GM23338 (cell line): ENCODE results near the gene IGF2BP2. TPM values are rescaled to one million over a fixed set of nuclear protein-coding genes. Genes with fewer than 3 reads are reported as not detected.

Experiments used
- ATAC-seq: fragments of 200-7000 bp; cut with Tn5 transposase; 3 replicates; pipeline ENCODE4 v1.9.1; 2020
- DNase-seq: peaks from one replicate; pipeline ENCODE4 v3.0.0-alpha.2; 2015; ENCODE audit warnings: low spot score
- H2AFZ ChIP-seq: fragments of 200-600 bp; sonication (generic); 2 replicates; pipeline ENCODE4 v1.8.0; 2016; ENCODE audit warnings: antibody characterized with exemption, mild to moderate bottlenecking, moderate library complexity
- H3F3A ChIP-seq: fragments of 200-600 bp; sonication (generic); replicated peaks from 2 replicates; pipeline ENCODE4 v1.8.0; 2017; ENCODE audit warnings: antibody characterized with exemption, mixed run types, low read depth
- H3K27ac ChIP-seq: fragments of 200-600 bp; sonication (generic); 2 replicates; pipeline ENCODE4 v1.6.1; 2016; ENCODE audit warnings: low read depth
- H3K27me3 ChIP-seq: fragments of 200-600 bp; sonication (generic); 2 replicates; pipeline ENCODE4 v1.8.0; 2016; ENCODE audit warnings: mild to moderate bottlenecking, mixed run types, moderate library complexity; ENCODE audit not compliant: insufficient read depth
- H3K36me3 ChIP-seq: fragments of 200-600 bp; sonication (generic); 2 replicates; pipeline ENCODE4 v1.8.0; 2016; ENCODE audit warnings: mild to moderate bottlenecking; ENCODE audit not compliant: insufficient read depth
- H3K4me1 ChIP-seq: fragments of 200-600 bp; sonication (generic); 2 replicates; pipeline ENCODE4 v1.8.0; 2016; ENCODE audit warnings: mild to moderate bottlenecking, moderate library complexity; ENCODE audit not compliant: insufficient read depth
- H3K4me2 ChIP-seq: fragments of 200-600 bp; sonication (generic); 2 replicates; pipeline ENCODE4 v1.7.1; 2017; ENCODE audit warnings: mixed run types
- H3K4me3 ChIP-seq: fragments of 200-600 bp; sonication (generic); 2 replicates; pipeline ENCODE4 v1.6.1; 2016; ENCODE audit warnings: mixed run types
- H3K79me2 ChIP-seq: fragments of 200-600 bp; sonication (generic); replicated peaks from 2 replicates; pipeline ENCODE4 v1.8.0; 2017; ENCODE audit warnings: mild to moderate bottlenecking; ENCODE audit not compliant: insufficient read depth
- H3K9me2 ChIP-seq: fragments of 200-600 bp; sonication (generic); 2 replicates; pipeline ENCODE4 v1.8.0; 2017; ENCODE audit not compliant: insufficient read depth
- H4K20me1 ChIP-seq: fragments of 200-600 bp; sonication (generic); replicated peaks from 2 replicates; pipeline ENCODE4 v1.8.0; 2017; ENCODE audit warnings: mild to moderate bottlenecking; ENCODE audit not compliant: insufficient read depth
- H3K27ac Mint-ChIP-seq: 2 replicates; pipeline ENCODE4 v1.8.0; 2020; ENCODE audit warnings: inconsistent platforms, mild to moderate bottlenecking, moderate library complexity, mixed read lengths
- H3K27me3 Mint-ChIP-seq: 3 replicates; pipeline ENCODE4 v1.8.0; 2022; ENCODE audit warnings: low read depth, mild to moderate bottlenecking, moderate library complexity, mixed read lengths, inconsistent platforms; ENCODE audit not compliant: insufficient read depth, poor library complexity
- H3K36me3 Mint-ChIP-seq: 3 replicates; pipeline ENCODE4 v1.8.0; 2021; ENCODE audit warnings: low read depth, mild to moderate bottlenecking, inconsistent platforms, moderate library complexity, mixed read lengths
- H3K4me1 Mint-ChIP-seq: 3 replicates; pipeline ENCODE4 v1.8.0; 2020; ENCODE audit warnings: mild to moderate bottlenecking, inconsistent platforms, mixed read lengths
- H3K4me3 Mint-ChIP-seq: 3 replicates; pipeline ENCODE4 v1.8.0; 2021; ENCODE audit warnings: moderate library complexity, mild to moderate bottlenecking, inconsistent platforms, mixed read lengths
- H3K9me3 Mint-ChIP-seq: 3 replicates; pipeline ENCODE4 v1.8.0; 2020; ENCODE audit warnings: moderate library complexity, mild to moderate bottlenecking, inconsistent platforms, mixed read lengths
- CREB1 ChIP-seq: fragments of 250-450 bp; sonication (Bioruptor Pico); IDR thresholded peaks from 2 replicates; pipeline ENCODE4 v1.5.0; 2020; ENCODE audit warnings: low read depth, mild to moderate bottlenecking, moderate library complexity
- EZH2 ChIP-seq: fragments of 200-600 bp; sonication (generic); IDR thresholded peaks from one replicate; pipeline ENCODE4 v1.8.0; 2017; ENCODE audit warnings: antibody characterized with exemption, mild to moderate bottlenecking, low read depth; ENCODE audit not compliant: unreplicated experiment
- EZH2phosphoT487 ChIP-seq: fragments of 200-600 bp; sonication (generic); IDR thresholded peaks from one replicate; pipeline ENCODE4 v1.8.1; 2018; ENCODE audit warnings: antibody characterized with exemption; ENCODE audit not compliant: unreplicated experiment
- NANOG ChIP-seq: IDR thresholded peaks from 2 replicates; pipeline ENCODE4 v1.6.1; 2016; ENCODE audit warnings: antibody characterized with exemption, borderline replicate concordance
- POLR2AphosphoS5 ChIP-seq: IDR thresholded peaks from 2 replicates; pipeline ENCODE4 v1.6.1; 2016; ENCODE audit warnings: antibody characterized with exemption, low read depth
- STAT1 ChIP-seq: IDR thresholded peaks from one replicate; pipeline ENCODE4 v1.6.1; 2016; ENCODE audit warnings: antibody characterized with exemption; ENCODE audit not compliant: unreplicated experiment
- ZNF331 ChIP-seq: fragments of 250-450 bp; sonication (Bioruptor Pico); IDR thresholded peaks from 2 replicates; pipeline ENCODE4 v1.5.0; 2020; ENCODE audit warnings: low read depth, mild to moderate bottlenecking, moderate library complexity
- polyA plus RNA-seq: library from polyadenylated mRNA; unstranded; fragments of >200 nt; fragmentation: Nextera tagmentation; extraction: Ambion mirVana; gene quantifications from 2 replicates; pipeline ENCODE4 v1.2.1, GENCODE V29; 2016
- total RNA-seq: library from RNA; depleted of rRNA; stranded (reverse); fragments of >200 nt; shearing (Covaris generic); gene quantifications from 2 replicates; pipeline ENCODE4 v1.2.3, GENCODE V29; 2014
- TF ChIP-seq, protein P1 (sequence below): fragments of 250-450 bp; sonication (Bioruptor Pico); IDR thresholded peaks from 2 replicates; pipeline ENCODE4 v1.5.0; 2020; ENCODE audit warnings: mild to moderate bottlenecking, moderate library complexity
- TF ChIP-seq, protein P2 (sequence below): IDR thresholded peaks from 2 replicates; pipeline ENCODE4 v1.6.1; 2016; ENCODE audit warnings: antibody characterized with exemption
- TF ChIP-seq, protein P3 (sequence below): IDR thresholded peaks from one replicate; pipeline ENCODE4 v1.6.1; 2018; ENCODE audit warnings: antibody characterized with exemption; ENCODE audit not compliant: unreplicated experiment

IGF2BP2 gene
- total and polyA plus RNA-seq, 2 experiments from 2014 or later, result 82.9 to 84.5 TPM

DNA sequence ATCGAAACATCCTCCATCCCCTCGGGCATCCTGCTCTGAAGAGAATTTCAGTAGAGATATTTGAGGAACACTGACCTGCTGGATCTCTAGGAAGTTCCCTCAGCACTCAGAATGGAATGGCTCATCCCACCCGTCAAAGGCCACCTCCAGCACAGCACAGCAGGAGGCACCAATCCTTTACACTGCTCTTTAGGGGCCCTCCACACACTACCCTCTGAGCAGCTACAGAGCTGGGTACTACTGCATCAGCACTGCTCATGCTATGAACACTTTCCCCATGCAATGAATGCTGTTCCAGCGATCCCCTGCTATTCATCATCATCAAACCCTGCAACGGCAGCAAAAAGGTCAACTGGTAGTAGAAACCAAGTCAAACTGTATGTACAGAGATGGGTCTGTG is 40.5 kb downstream of the IGF2BP2 start:
- H4K20me1 ChIP-seq, result peaks cover 7% of the 10 kb centered on the region; the same call in 1 of the 2 replicates
- no peak for DNase-seq
- TF ChIP-seq, protein P1, sequence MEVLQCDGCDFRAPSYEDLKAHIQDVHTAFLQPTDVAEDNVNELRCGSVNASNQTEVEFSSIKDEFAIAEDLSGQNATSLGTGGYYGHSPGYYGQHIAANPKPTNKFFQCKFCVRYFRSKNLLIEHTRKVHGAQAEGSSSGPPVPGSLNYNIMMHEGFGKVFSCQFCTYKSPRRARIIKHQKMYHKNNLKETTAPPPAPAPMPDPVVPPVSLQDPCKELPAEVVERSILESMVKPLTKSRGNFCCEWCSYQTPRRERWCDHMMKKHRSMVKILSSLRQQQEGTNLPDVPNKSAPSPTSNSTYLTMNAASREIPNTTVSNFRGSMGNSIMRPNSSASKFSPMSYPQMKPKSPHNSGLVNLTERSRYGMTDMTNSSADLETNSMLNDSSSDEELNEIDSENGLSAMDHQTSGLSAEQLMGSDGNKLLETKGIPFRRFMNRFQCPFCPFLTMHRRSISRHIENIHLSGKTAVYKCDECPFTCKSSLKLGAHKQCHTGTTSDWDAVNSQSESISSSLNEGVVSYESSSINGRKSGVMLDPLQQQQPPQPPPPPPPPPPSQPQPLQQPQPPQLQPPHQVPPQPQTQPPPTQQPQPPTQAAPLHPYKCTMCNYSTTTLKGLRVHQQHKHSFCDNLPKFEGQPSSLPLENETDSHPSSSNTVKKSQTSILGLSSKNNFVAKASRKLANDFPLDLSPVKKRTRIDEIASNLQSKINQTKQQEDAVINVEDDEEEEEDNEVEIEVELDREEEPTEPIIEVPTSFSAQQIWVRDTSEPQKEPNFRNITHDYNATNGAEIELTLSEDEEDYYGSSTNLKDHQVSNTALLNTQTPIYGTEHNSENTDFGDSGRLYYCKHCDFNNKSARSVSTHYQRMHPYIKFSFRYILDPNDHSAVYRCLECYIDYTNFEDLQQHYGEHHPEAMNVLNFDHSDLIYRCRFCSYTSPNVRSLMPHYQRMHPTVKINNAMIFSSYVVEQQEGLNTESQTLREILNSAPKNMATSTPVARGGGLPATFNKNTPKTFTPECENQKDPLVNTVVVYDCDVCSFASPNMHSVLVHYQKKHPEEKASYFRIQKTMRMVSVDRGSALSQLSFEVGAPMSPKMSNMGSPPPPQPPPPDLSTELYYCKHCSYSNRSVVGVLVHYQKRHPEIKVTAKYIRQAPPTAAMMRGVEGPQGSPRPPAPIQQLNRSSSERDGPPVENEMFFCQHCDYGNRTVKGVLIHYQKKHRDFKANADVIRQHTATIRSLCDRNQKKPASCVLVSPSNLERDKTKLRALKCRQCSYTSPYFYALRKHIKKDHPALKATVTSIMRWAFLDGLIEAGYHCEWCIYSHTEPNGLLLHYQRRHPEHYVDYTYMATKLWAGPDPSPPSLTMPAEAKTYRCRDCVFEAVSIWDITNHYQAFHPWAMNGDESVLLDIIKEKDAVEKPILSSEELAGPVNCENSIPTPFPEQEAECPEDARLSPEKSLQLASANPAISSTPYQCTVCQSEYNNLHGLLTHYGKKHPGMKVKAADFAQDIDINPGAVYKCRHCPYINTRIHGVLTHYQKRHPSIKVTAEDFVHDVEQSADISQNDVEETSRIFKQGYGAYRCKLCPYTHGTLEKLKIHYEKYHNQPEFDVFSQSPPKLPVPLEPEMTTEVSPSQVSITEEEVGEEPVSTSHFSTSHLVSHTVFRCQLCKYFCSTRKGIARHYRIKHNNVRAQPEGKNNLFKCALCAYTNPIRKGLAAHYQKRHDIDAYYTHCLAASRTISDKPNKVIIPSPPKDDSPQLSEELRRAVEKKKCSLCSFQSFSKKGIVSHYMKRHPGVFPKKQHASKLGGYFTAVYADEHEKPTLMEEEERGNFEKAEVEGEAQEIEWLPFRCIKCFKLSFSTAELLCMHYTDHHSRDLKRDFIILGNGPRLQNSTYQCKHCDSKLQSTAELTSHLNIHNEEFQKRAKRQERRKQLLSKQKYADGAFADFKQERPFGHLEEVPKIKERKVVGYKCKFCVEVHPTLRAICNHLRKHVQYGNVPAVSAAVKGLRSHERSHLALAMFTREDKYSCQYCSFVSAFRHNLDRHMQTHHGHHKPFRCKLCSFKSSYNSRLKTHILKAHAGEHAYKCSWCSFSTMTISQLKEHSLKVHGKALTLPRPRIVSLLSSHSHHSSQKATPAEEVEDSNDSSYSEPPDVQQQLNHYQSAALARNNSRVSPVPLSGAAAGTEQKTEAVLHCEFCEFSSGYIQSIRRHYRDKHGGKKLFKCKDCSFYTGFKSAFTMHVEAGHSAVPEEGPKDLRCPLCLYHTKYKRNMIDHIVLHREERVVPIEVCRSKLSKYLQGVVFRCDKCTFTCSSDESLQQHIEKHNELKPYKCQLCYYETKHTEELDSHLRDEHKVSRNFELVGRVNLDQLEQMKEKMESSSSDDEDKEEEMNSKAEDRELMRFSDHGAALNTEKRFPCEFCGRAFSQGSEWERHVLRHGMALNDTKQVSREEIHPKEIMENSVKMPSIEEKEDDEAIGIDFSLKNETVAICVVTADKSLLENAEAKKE (CRISPR knock-in tag), result no peak
- TF ChIP-seq CREB1 (CRISPR knock-in tag) (no peak), EZH2 (no peak), POLR2AphosphoS5 (no peak), ZNF331 (no peak), NANOG (no peak), STAT1 (no peak), EZH2phosphoT487 (no peak)
- TF ChIP-seq, protein P2, sequence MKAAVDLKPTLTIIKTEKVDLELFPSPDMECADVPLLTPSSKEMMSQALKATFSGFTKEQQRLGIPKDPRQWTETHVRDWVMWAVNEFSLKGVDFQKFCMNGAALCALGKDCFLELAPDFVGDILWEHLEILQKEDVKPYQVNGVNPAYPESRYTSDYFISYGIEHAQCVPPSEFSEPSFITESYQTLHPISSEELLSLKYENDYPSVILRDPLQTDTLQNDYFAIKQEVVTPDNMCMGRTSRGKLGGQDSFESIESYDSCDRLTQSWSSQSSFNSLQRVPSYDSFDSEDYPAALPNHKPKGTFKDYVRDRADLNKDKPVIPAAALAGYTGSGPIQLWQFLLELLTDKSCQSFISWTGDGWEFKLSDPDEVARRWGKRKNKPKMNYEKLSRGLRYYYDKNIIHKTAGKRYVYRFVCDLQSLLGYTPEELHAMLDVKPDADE, result no peak
- TF ChIP-seq, protein P3, sequence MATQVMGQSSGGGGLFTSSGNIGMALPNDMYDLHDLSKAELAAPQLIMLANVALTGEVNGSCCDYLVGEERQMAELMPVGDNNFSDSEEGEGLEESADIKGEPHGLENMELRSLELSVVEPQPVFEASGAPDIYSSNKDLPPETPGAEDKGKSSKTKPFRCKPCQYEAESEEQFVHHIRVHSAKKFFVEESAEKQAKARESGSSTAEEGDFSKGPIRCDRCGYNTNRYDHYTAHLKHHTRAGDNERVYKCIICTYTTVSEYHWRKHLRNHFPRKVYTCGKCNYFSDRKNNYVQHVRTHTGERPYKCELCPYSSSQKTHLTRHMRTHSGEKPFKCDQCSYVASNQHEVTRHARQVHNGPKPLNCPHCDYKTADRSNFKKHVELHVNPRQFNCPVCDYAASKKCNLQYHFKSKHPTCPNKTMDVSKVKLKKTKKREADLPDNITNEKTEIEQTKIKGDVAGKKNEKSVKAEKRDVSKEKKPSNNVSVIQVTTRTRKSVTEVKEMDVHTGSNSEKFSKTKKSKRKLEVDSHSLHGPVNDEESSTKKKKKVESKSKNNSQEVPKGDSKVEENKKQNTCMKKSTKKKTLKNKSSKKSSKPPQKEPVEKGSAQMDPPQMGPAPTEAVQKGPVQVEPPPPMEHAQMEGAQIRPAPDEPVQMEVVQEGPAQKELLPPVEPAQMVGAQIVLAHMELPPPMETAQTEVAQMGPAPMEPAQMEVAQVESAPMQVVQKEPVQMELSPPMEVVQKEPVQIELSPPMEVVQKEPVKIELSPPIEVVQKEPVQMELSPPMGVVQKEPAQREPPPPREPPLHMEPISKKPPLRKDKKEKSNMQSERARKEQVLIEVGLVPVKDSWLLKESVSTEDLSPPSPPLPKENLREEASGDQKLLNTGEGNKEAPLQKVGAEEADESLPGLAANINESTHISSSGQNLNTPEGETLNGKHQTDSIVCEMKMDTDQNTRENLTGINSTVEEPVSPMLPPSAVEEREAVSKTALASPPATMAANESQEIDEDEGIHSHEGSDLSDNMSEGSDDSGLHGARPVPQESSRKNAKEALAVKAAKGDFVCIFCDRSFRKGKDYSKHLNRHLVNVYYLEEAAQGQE, result no peak

More for the DNA sequence above, 40.5 kb downstream of the IGF2BP2 start:
- Mint-ChIP-seq H3K36me3 (peaks cover 21% of the 10 kb centered on the region), H3K27ac (peak overlapping the region; percentile 68), H3K9me3 (no peaks in the 10 kb centered on the region), H3K27me3 (peaks cover 7% of the 10 kb centered on the region), H3K4me1 (peaks cover 77% of the 10 kb centered on the region), H3K4me3 (peak overlapping the region; percentile 4; the same call in 1 of the 3 replicates)
- Histone ChIP-seq H3K4me2 (no peak overlapping the region), H3F3A (peaks cover 14% of the 10 kb centered on the region; the same call in 1 of the 2 replicates), H3K79me2 (peaks cover 88% of the 10 kb centered on the region), H3K27ac (no peak overlapping the region), H3K27me3 (no peaks in the 10 kb centered on the region), H3K4me3 (no peak overlapping the region), H3K4me1 (peaks cover 78% of the 10 kb centered on the region), H3K9me2 (no peaks in the 10 kb centered on the region), H2AFZ (no peak overlapping the region), H3K36me3 (no peaks in the 10 kb centered on the region)
- ATAC-seq, result no peak; the same call in 2 of the 3 replicates
